Measurements from ENCODE around the gene CLIP3.

CLIP3 gene

DNA sequence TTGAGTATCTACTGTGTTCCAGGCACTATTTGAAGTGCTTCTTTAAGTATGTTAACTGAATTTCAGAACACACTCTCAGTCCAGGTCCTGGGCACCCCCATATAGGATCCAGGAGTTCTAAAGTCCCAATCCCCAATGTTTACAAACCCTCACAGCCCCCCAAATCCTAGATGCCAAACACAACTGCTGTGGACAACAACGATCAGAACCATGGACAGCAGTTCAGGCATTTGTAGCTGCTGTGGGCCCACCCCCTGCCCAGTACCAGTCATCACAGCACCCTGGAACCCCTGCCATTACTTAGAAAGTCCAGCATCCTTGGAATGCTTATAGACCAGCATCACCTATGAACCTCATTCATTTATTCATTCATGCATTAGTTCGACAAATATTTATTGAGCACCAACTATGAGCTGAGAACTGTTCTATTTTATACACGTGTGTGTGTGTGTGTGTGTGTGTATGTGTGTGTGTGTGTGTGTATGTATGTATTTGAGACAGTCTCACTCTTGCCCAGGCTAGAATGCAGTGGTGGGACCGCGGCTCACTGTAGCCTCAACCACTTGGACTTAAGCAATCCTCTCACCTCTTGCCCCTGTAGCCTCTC, 57.0 kb downstream of the CLIP3 start:
- TF ChIP-seq, protein P1, sequence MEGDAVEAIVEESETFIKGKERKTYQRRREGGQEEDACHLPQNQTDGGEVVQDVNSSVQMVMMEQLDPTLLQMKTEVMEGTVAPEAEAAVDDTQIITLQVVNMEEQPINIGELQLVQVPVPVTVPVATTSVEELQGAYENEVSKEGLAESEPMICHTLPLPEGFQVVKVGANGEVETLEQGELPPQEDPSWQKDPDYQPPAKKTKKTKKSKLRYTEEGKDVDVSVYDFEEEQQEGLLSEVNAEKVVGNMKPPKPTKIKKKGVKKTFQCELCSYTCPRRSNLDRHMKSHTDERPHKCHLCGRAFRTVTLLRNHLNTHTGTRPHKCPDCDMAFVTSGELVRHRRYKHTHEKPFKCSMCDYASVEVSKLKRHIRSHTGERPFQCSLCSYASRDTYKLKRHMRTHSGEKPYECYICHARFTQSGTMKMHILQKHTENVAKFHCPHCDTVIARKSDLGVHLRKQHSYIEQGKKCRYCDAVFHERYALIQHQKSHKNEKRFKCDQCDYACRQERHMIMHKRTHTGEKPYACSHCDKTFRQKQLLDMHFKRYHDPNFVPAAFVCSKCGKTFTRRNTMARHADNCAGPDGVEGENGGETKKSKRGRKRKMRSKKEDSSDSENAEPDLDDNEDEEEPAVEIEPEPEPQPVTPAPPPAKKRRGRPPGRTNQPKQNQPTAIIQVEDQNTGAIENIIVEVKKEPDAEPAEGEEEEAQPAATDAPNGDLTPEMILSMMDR (conservative IDR thresholded peaks at IDR 0.05; ENCODE audit: low read depth, low read length) = no peak
- DNase-seq (ENCODE audit: low read depth) = no peak
- no peak overlapping the region for H3K4me3 ChIP-seq (ENCODE audit: low read length)

DNA sequence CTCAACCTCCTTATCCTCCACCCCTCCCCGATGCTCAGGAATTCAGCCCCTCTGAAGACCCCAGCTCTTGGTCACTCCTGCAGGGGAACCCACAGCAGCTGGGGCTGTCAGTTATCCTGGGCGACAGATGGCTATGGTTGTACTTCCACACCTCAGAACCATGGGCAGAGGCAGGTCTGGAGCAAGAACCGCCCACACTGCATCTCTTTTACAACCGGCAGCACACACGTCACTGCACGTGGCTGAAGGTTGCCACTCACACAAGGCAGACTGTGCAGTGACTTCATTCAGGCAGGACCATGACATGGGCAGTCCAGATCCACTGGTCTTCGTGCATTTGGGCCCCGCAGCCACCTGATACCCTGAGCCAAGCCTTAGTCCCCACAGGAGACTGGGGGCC, 59.2 kb downstream of the CLIP3 start:
- DNase-seq (ENCODE audit: low read depth) = no peak
- TF ChIP-seq, protein P1 (conservative IDR thresholded peaks at IDR 0.05; ENCODE audit: low read depth, low read length) = no peak
- no peak overlapping the region for H3K4me3 ChIP-seq (ENCODE audit: low read length)

DNA sequence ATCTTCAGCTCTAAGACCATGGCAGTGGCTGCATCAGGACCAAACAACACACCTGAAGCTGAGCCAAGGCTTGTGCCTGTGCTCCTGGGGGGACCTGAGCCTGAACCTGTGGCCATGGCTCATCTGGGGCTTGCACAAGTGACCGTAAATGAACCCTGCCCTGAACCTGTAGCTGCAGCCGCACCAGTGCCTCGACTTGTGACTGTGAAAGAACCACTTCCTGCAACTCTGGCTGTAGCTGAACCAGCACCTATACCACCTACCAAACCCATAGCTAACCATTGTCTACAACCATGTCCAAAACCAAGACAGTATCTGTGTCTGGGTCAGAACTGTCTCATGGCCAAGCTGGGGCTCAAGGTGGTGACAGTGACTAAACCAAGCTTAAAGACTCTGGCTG, 65.9 kb downstream of the CLIP3 start:
- TF ChIP-seq, protein P1 (conservative IDR thresholded peaks at IDR 0.05; ENCODE audit: low read depth, low read length) = no peak
- no peak for DNase-seq (ENCODE audit: low read depth)

More for the DNA sequence above, 65.9 kb downstream of the CLIP3 start:
- no peak overlapping the region for H3K4me3 ChIP-seq (ENCODE audit: low read length)
